ENCODE measurements around the gene DCDC2.
"Not testable (repeated sequence)": the region's sequence is repeated elsewhere in the genome, so short reads cannot be mapped to it uniquely, and the experiment has no call there.

The DCDC2 gene

DNA sequence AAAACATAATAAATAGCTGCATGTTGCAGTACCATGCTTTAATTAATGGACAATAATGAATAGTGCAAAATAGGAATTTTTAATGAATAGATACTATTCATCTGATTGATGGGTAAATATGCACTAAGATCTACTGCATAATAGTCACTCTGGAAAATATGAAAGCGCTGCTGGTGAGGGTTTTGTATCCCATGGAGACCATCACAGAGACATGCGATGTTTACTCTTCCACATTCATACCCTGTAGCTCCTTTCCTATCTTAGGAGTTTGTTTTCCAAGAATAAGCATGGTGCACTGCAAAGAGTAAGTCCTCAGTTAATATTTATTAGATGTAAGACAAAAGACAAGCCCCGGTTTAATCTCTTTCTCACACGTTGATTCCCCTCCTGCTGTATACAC lies 150.4 kb downstream of the DCDC2 start:
- DNase-seq, result no peak

DNA sequence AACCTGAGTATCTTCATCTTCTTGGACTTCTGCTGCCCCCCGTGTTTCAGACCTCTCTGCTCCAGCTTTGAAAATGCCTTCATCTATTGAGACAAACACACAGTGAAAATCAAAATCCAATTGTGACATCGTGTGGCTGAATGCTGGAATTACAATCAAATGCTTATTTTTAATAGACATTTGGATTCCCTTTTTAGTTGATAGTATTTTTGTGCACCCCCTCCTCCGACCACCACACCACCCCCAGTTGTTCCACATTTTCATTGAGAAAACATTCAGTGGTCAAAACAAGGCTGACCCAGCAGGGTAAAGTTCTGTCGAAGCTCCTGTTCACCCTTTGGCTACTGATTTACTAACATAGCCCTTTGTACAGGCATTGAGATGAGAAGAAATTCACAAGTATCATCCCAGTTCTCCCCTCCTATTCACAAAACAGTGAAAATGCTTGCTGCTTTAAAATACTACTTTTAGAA lies 152.8 kb downstream of the DCDC2 start:
- peak; percentile 82 for DNase-seq

DNA sequence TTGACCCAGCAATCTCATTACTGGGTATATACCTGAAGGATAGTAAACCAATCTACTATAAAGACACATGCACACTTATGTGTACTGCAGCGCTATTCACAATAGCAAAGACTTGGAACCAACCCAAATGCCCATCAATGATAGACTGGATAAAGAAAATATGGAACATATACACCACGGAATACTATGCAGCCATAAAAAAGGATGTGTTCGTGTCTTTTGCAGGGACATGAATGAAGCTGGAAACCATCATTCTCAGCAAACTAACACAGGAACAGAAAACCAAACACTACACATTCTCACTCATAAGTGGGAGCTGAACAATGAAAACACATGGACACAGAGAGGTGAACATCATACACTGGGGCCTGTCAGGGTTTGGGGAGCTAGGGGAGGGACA lies 153.7 kb downstream of the DCDC2 start:
- not testable (repeated sequence) for DNase-seq

DNA sequence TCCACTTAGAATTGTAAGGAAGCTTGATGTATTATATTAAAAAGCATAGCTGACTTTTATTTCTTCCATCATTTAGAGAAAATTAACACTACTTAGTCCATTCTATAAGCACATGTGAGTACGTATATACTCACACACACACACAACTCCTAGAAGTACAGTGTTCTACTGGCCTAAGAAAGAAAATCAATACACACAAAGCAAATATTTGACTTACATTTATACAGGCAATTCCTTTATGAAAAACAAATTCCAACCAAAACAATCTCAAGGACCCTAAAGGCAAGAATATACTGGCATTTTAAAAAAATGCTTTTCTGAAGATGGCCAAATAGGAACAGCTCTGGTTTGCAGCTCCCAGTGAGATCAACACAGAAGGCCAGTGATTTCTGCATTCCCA lies 160.0 kb downstream of the DCDC2 start:
- DNase-seq, result no peak

DNA sequence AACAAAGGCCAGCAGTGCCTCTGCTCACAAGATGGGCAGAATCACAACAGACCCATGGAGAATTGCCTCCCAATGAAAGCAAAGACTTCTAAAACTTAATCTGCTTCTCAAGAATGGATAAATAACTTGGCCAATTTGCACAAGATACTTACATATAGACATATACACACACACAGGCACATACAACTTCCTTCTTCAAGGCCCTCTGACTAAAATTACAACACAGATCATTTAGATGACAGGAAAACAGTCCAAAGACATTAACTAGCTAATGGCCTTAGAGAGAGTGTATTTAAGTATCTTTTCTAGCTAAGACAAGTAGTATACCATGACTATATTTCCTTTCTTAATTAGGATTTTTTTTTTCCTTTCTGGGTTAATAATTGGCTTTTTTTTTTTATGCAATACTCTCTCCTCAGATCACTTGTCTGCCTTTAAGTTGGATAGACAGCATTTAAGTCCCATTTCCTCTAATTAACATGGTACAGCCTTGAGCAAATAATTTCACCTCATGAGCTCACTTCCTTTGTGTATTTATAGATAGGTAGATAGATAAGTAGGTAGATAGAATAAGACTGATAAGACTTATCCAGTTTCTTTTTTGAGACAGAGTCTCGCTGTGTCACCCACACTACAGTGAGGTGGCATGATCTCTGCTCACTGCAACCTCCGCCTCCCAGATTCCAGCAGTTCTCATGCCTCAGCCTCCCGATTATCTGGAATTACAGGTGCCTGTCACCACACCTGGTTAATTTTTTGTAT lies 161.8 kb downstream of the DCDC2 start:
- DNase-seq, result no peak

DNA sequence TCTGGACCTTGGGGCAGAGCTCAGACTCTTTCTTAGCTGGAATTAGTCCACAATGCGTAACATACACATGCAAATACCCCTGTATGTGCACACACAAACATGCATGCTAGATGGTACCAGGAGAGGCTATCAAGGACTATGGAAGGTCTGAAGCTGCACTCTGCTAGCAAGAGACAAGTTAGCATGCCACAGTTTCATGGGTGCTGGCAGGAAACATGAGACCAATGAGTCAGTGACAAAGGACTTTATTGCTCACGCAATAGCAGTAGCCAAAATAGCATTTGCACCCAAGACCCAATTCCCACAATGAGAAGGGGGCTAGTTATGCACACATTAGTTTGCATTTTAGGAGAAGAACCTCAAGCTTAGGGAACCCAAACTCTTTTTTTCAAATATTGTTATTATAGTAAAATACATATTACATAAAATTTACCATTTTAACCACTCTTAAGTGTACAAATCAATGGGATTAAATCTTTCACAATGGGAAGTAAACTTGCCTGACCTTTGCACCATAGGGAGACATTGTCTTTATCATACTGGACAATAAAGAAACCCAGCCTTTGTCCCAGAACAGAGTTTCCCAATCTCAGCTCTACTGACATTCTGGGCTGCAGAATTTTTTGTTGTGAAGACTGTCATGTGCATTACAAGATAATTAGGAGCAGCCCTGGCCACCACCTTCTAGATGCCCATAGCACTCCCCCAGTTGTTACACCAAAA lies 162.7 kb downstream of the DCDC2 start:
- DNase-seq, result no peak

DNA sequence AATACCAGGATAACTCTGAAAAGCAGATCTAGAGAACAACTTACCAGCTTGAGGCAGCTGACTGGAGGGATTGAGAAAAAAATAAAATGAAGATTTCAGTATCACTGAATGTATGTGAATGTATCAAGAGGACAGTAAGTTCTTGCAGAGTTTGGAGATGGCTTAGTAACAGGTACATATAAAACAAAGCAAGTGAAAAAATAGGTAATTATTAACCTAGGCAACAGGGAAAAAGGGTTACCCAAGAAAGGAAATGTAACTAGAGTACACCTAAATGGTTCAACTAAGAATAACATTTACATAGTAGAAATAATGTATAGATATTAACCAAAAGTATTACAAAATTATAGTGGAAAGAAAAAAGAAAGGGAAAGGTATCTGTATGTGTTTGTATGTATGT lies 164.5 kb downstream of the DCDC2 start:
- no peak for DNase-seq

DNA sequence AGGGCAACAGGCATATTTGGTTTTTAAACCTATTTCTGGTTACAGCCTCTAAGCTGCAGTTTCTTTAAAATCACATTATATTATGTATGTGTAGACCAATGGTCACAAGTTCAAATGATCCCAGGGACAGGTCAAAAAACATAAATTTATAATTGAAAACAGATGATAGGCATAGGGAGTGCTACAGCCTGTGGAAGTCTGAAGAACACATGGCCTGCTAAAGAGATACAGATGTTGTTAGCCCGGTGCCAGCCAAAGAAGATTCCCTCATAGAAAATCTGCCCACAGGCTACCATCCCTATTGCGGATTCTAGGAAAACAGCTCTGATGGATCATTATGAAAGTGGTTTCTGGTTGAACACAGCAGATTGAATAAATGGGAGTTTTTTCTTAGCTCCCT lies 166.5 kb downstream of the DCDC2 start:
- DNase-seq, result no peak

DNA sequence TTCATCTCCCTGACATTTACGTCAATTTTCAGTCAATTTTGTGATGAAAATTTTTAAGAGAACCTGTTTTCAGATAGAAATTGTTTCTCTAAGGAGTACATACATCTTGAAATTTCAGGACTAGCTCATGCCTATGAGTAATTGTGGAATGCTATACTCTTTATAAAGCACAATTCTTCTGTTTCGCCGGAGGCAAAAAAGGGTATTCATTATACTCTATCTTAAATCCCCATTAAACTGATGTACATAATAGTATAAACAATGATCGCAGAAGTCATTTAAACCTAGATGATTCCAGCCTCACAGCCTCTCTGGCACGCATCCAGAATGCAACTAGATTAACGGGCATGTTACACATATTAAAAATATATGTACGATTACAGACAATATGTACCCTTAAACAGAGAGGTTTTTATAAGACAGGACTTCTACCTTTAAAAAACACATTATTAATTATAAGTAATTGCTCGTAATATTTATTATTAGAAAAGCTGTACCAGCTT lies 169.2 kb downstream of the DCDC2 start:
- no peak for DNase-seq

DNA sequence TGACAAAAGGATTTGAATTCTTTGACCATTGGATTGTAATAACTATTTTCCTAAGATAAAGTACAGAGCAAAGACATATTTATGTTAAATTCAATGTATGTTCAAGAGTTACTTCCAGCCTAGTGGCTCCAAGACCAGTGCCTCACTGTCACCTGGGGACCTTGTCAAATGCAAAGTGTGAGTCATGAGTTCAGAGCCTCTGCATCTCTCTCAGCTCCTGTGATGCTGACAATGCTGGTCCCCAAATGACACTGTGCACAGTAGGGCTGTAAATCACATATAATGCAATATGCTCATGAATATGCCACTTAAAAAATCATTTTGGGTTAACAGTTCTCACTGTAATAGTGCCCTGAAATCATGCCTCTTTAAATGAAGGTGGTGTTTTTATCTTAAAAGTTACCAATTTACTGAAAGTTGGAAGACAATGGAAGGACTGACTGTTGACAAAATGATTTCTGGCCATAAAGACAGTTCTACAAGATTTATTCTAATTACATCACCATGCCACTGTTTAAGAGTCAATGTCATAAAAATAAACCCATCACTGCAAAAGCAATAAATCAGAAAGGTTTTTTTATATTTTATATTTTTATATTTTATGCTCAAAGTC lies 169.8 kb downstream of the DCDC2 start:
- no peak for DNase-seq

DNA sequence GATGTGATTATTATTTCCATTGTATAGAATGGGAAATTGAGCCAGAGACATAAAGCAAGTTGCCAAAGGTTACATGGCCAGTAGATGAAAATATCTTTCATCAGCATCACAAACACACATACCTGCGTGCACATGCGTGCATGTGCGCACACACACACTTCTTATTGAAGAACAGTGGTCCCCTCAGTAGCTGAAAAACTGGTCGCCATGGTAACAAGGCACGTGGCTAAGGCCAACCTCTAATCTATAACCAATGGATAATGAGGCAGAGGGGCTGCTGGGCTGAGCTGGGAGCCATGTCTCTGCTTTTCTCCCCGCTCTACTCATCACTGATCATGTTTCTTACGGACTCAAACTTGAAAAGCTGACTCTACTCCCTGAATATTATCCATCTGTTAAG lies 171.5 kb downstream of the DCDC2 start:
- no peak for DNase-seq

DNA sequence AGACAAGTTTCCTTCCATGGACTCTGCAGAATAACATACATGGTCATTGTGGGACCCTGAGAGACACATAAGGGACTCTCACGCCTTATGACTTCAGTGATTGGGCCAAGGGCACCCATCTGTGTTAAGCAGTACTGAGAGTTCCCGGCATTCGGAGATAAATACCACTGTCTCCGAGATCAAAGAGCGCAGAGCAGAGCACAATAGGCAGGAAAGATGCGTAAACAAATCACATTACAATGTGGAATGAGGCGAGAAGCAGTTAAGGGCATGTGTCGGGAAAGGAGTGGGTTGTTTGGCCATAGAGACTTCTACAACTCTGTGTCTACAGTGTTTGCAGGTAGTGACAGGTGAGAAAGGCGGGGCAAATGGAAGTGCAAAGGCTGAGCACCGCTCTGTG lies 174.3 kb downstream of the DCDC2 start:
- no peak for DNase-seq

DNA sequence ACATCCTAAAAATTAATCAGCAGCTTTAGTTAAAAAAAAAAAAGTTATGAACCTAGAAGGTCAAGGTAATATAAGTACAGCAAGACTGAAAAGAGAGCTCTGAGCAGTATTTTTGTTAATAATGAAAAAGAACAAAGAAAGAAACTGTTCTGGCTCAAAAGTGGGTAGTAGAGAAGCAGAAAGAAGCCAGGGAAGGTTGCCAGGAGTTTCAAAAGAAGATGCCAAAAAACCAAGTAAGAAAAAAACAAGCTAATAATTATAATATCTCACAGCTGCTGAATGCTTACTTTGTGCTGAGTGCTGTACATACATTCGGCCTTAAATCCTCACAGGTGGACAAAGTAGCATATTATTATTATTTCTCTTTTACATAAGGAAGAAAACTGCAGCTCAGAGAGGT lies 200.0 kb downstream of the DCDC2 start:
- DNase-seq, result no peak

DNA sequence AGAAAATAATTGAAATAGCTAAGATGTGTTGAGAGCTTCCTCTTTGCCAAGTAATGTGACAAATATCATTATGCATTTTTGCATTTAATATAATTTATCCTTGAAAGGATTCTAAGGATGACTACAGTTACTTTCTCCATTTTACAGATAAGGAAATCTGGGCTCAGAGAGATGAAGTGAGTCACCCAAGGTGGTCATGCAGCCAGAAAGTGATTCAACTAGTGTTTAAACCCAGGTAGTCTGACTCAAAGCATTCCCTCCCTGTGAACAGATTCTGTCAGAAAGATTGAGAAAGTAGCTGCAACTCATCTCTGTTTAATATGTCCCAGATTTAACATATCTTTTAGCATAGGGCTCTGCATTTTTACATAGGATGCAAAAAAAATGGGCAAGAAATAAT lies 203.7 kb downstream of the DCDC2 start:
- DNase-seq, result no peak

DNA sequence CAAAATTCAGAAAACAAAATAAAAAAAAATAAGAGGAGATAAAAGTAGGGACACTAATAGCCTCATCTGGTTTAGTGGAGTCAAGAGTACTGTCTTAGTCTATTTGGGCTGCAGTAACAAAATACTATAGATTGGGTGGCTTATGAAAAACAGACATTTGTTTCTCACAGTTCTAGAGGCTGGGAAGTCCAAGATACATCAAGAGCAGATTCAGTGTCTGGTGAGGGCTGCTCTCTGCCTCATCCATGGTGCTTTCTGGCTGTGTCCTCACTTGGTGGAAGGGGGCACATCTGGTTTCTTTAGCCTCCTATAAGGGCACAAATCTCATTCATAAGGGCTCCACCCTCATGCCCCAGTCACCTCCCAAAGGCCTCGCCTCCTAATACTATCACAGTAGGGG lies 205.8 kb downstream of the DCDC2 start:
- no peak for DNase-seq

DNA sequence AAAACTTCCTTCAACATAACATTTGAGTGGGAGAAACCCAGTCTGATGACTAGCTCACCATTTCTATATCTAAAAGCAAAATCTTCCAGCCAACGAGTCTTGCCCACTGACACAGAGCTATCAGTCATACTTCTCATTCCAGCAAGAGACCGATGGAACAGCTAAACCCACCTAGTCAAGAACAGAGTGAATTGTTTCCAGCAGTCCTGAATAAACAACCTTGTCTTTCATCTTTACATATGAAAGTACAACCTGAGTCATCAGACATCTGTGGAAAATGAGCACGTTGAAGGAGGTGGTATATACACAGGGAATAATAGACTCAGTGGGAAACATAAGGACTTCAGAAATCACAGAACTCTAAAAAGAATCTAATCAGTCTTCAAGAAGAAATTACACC lies 208.0 kb downstream of the DCDC2 start:
- DNase-seq, result peak; percentile 18

DNA sequence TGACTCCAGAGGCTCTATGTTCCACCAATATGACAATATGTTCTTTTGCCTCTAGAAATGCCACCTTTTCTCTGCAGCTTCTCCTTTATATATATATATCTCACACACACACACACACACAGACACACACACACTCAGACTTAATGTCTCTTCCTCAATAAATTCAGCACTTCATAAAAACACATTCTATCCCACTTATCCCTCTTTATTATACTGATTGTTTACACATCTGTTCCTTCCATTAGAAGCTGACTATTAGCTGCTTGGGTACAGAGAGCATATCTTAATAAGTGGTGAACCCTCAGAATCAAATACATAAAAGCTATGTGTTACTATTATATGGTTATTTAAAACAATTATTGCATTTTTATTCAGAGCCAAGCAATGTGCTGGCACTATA lies 208.6 kb downstream of the DCDC2 start:
- peak; percentile 5 for DNase-seq

DNA sequence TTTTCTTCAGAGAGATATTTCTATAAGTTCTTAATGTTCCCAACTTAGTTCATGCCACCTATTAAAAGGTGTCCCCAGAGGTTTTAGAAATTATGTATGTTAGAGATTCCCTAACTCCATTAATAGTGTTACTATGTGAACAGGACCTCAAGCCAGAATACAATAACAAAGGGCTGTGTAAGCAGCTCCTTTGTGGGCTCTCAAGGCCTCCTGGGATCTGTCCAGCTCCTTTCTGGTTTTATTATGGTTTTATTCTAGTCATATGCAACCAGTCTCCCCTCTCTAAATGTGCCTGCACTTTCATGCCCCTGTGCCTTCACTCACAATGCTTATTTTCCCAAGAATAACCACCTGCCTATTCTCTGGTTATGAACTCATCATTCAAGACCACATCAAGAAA lies 209.2 kb downstream of the DCDC2 start:
- DNase-seq, result no peak

DNA sequence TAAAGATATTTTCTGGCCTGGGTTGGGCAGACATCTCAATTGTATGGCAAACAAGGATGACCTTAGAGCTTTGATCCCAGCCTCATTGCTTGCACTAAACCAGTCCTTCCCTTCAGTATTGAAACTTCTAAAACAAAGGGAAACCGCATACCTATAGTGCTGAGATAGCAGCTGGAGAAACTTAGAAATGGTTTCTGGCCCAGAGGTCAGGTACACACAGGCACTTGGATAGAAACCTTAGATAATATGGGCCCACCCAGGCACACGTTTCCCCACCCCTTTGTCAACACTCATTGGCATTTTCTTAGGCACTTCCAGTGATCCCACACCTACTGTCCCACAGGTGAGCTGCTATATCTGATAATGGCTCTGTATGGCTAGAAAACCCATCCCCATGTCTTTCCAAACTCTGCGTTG lies 209.7 kb downstream of the DCDC2 start:
- no peak for DNase-seq

DNA sequence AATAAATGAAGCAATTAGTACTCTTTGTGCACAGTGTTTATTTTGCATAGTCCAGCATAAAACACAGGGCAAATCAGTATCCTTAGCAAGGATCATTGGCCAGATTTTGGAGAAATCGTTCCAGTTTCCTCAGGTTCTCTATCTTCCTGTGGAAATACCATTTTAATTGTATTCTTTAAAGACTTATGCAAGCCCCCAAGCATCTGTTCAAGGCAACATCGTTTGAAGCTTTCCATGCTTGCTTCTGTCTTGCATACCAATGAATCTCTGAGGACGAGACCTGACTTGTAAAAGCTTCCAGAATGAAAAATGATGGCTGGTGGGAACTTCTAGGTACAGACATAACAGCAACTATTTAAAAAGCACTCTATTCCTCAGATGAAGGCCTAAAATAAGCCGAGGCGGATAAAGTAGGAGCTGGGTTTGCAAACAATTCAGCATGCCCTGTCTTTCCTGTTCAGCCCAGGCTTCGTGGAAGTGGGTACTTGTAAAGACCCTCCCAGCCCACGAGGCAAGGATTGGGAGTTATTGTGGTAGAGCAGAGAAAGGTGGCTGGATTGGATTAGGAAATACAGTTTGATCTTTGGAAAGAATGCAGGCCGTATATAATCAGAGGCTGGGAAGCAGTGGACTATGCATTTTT lies 210.2 kb downstream of the DCDC2 start:
- peak; percentile 51 for DNase-seq

DNA sequence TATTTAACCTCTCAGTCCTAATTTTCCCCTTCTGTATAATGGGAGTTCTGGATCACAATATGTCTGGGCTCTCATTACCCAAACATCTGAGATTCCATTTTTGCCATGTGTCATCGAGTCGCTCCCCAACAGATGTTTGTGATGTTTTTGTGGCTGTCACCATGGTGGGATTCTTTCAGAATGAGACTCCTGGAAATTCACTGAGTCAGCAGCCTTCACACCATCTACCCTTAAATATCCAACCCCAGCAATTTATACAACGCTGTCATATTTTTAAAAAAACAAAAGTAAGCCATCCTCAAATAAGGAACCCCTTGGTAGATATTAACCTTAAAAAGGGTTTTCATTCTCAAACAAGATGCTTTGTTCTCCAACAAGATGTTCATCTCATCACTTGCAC lies 211.0 kb downstream of the DCDC2 start:
- no peak for DNase-seq

DNA sequence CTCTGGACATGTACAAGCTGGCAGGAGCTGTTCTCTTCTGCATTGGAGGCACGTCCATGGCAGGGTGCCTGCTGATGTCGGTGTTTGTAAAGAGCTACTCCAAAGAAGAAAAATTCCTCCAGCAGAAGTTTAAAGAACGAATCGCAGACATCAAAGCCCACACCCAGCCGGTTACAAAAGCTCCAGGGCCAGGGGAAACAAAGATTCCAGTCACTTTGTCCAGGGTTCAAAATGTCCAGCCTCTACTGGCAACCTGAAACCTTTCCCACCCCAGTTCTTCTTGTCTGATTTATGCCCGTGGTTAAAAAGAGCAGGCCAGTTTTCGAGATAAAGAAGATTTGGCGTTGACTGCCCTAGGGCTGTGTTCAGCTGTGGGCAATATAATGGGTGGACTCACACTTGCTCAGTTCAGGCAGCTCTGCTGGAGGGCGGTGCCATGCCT lies 212.1 kb downstream of the DCDC2 start:
- no peak for DNase-seq

DNA sequence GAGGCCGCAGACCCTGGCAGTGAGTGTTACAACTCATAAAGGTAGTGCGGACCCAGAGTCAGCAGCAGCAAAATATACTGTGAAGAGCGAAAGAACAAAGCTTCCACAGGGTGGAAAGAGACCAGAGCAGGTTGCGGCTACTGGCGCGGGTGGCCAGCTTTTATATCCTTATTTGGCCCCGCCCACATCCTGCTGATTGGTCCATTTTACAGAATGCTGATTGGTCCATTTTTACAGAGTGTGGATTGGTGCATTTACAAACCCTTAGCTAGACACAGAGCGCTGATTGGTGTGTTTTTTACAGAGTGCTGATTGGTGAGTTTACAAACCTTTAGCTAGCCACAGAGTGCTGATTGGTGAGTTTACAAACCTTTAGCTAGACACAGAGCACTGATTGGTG lies 215.1 kb downstream of the DCDC2 start:
- not testable (repeated sequence) for DNase-seq

Data from NCI-H2227 treated with DMSO at 0.1 percent for 48 hours (cell line).